ENCODE results near the gene CDX4.

Gene CDX4

GRCh38 chrX:73446831-73447230 is at the start of gene CDX4:
Gene CDX4 (plus strand): TSS chrX:73447053. CDS start chrX:73447254, 201 bp downstream.
- TF ChIP-seq CTCF (IDR thresholded peaks at IDR 0.05; ENCODE audit: extremely low read depth, insufficient read depth, missing control alignments): no peak
- DNase-seq (ENCODE audit: low spot score): no peak
- in situ Hi-C loops (cut with MboI; ENCODE audit: low pct_unique_long_range_greater_than_20kb, low sequenced_read_pairs, unreplicated experiment): no loop called here

- TF ChIP-seq CTCF (IDR thresholded peaks at IDR 0.05; ENCODE audit: extremely low read depth, insufficient read depth, missing control alignments): no peak
- in situ Hi-C loops (cut with MboI; ENCODE audit: low pct_unique_long_range_greater_than_20kb, low sequenced_read_pairs, unreplicated experiment): no loop called here
- no peak for DNase-seq (ENCODE audit: low spot score)
Observed at GRCh38 chrX:73398185-73398914, 48.5 kb upstream of the CDX4 start.

GRCh38 chrX:73400136-73400748 is 46.6 kb upstream of the CDX4 start:
- no peak for DNase-seq (ENCODE audit: low spot score)
- in situ Hi-C loops (cut with MboI; ENCODE audit: low pct_unique_long_range_greater_than_20kb, low sequenced_read_pairs, unreplicated experiment): no loop called here
- no peak for TF ChIP-seq CTCF (IDR thresholded peaks at IDR 0.05; ENCODE audit: extremely low read depth, insufficient read depth, missing control alignments)

- no peak for DNase-seq (ENCODE audit: low spot score)
- in situ Hi-C loops (cut with MboI; ENCODE audit: low pct_unique_long_range_greater_than_20kb, low sequenced_read_pairs, unreplicated experiment): no loop called here
- TF ChIP-seq CTCF (IDR thresholded peaks at IDR 0.05; ENCODE audit: extremely low read depth, insufficient read depth, missing control alignments): no peak
Observed at GRCh38 chrX:73401591-73402266, 45.1 kb upstream of the CDX4 start.

GRCh38 chrX:73412930-73413329 is 33.9 kb upstream of the CDX4 start:
- TF ChIP-seq CTCF (IDR thresholded peaks at IDR 0.05; ENCODE audit: extremely low read depth, insufficient read depth, missing control alignments): no peak
- no peak for DNase-seq (ENCODE audit: low spot score)
- in situ Hi-C loops (cut with MboI; ENCODE audit: low pct_unique_long_range_greater_than_20kb, low sequenced_read_pairs, unreplicated experiment): no loop called here

- TF ChIP-seq CTCF (IDR thresholded peaks at IDR 0.05; ENCODE audit: extremely low read depth, insufficient read depth, missing control alignments): no peak
- DNase-seq (ENCODE audit: low spot score): no peak
- in situ Hi-C loops (cut with MboI; ENCODE audit: low pct_unique_long_range_greater_than_20kb, low sequenced_read_pairs, unreplicated experiment): no loop called here
Observed at GRCh38 chrX:73447311-73447794, 500 bp downstream of the CDX4 start.

All from GM13977 (cell line).